GM19452 (cell line): ENCODE results near the gene QSOX2.

ENCODE experiments used
- ATAC-seq: cut with Tn5 transposase; IDR thresholded peaks from one replicate; pipeline ENCODE4 v1.9.1; 2021; ENCODE audit not compliant: unreplicated experiment

The QSOX2 gene

GRCh38 chr9:136193127-136193890 lies 52.3 kb downstream of the QSOX2 start:
- ATAC-seq: no peak

DNA sequence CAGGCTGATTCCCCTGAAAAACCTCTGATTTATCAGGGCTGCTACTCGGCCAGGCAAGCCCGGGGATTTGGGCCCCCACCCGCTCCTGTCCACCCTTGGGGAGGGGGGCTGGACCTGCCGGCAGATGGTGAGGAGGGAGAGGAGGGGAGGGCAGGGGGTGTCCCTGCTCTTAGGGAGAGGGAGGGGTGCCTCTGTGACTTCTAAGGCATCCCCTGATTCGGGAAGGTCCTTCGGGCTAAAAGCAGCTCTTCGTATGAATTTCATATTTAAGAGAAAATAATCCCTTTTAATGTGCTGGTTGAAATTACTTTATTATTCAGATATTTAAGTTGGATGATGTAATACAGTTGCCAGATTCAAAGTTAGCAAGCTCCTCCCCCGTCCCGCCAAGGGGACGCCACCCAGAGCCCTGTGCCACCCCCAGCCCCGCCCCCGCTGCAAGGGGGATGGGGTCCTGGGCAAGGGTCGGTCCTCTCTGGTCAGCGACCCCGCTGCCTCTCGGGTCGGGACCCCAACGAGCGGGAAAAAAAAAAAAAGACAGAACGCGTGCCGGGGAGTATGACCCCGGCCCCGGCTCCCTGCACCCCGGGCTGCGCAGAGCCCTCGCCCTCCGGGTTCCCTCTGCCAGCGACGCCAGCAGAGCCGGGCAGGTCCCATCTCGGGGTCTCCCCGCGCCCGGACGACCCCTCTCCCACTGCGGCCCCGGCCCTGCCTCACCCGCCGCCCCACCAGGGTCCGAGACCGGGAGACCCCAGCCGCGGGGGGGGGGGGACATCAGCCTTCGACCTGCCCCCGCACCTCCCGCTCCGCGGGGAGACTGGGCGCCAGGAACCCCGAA lies 53.1 kb downstream of the QSOX2 start:
- ATAC-seq: no peak

GRCh38 chr9:136191960-136192286 lies 53.7 kb downstream of the QSOX2 start:
- ATAC-seq: no peak

GRCh38 chr9:136191099-136191959 lies 54.3 kb downstream of the QSOX2 start:
- no peak for ATAC-seq

- ATAC-seq: no peak
These were observed 55.0 kb downstream of the QSOX2 start for GRCh38 chr9:136190656-136191055.

- ATAC-seq: no peak
These were observed 55.4 kb downstream of the QSOX2 start for GRCh38 chr9:136190237-136190601.

GRCh38 chr9:136189394-136190236 lies 56.0 kb downstream of the QSOX2 start:
- no peak for ATAC-seq

DNA sequence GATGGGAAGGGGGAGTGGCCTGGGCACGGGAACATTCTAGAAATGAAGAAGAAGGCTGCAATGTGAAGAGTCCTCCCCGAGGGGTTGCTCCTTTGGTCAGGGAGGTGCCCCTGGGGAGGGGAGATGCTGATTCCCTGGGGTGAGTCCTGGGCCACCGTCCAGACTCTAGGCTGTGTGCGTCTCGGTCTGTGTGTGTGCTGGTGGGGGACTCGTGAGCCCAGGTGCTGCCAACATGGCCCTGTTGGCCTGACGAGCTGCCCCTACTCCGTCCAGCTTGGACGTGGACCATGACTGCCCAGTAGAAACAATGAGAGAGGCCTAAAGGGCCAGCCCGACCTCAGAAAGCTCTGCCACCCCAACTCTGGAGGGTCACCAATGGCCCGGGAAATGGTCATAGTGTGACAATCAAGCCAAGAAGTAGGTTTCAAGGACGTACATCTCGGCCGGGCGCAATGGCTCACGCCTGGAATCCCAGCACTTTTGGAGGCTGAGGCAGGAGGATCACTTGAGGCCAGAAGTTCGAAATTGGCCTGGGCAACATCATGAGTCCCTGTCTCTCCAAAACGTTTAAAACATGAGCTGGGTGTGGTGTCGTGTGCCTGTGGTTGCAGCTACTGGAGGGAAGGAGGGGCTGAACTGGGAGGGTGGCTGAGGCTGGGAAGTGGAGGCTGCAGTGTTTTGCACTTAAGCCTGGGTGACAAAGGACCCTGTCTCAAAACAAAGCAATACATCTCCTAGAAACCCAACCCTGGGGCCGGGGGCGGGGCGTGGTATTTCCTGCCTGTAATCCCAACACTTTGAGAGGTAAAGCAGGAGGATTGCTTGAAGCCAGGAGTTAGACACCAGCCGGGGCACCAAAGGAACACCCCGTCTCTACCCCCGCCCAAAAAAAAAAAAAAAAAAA lies 57.7 kb downstream of the QSOX2 start:
- no peak for ATAC-seq

- ATAC-seq: no peak
These were observed 58.4 kb downstream of the QSOX2 start for GRCh38 chr9:136187197-136187596.

DNA sequence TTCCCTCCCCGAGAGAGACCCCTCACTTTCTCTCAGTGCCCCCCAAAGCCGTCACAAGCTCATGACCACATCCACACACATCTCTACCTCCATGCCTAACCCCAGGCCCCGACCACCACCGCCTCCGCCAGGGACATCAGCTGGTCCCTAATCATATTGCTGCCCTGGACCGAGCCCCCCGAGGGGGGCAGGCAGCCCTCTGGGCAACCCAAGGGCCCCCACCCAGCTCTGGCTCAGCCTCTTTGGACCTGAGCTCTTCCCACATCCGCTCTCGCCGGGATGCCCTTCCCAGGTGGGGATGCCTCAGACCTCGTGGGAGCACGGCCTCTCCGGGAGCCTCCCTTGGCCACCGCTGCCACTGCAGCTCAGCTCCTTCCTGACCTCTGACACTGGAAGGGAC lies 59.2 kb downstream of the QSOX2 start:
- no peak for ATAC-seq

DNA sequence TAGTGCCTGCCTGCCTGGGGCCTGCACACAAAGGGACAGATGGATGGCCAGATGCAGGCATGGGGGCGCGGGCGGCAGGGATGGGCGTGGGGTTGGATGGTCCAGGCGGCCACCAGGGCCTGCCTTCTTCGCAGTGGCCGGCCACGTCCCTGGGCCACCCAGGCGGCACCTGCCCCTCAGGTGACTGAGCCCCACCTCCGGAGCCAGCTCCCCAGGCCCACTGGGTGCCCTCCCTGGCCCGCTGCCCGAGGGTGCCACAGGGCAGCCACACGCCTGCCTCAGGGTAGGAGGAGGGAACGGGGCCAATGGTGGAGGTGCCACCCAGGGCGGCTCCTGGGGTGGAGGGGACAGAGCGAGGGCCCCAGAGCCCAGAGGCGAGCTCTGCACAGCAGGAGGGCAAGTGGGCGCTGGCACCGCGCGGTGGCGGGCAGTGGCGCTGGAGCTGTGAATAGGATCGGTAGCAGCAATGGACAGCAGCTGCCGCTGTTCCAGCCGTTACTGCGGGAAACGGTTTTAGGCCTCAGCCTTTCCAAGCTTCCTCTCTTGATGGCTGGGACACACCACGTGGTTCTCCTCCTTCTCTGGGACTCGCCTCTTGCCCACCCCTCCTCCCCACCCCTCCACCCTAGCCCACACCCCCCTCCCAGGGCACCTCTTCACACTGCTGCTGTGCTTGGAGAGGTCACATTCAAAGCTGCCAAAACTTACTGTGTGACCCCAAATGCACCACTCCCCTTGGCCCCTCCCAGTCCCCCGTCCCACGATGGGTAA lies 59.8 kb downstream of the QSOX2 start:
- ATAC-seq: no peak

- no peak for ATAC-seq
These were observed 60.5 kb downstream of the QSOX2 start for GRCh38 chr9:136185066-136185465.

GRCh38 chr9:136182850-136183422 lies 62.7 kb downstream of the QSOX2 start:
- ATAC-seq: no peak

DNA sequence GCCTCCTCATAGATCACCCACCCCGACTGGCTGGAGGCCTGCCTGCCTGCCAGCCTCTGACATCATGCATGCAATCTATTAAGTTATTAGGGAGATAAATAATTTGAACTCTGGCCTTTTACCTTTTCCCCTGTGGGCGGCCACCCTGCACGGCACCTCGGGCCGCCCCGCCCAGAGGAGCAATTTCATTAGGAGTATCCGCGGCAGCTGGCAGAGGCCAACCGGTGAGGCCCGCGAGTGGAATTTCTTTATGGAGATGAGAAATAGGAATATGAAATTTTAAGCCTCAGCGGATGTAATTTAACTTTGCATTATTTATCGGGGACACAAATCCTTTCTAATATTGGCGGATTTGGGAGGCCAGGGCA lies 63.2 kb downstream of the QSOX2 start:
- ATAC-seq: no peak

DNA sequence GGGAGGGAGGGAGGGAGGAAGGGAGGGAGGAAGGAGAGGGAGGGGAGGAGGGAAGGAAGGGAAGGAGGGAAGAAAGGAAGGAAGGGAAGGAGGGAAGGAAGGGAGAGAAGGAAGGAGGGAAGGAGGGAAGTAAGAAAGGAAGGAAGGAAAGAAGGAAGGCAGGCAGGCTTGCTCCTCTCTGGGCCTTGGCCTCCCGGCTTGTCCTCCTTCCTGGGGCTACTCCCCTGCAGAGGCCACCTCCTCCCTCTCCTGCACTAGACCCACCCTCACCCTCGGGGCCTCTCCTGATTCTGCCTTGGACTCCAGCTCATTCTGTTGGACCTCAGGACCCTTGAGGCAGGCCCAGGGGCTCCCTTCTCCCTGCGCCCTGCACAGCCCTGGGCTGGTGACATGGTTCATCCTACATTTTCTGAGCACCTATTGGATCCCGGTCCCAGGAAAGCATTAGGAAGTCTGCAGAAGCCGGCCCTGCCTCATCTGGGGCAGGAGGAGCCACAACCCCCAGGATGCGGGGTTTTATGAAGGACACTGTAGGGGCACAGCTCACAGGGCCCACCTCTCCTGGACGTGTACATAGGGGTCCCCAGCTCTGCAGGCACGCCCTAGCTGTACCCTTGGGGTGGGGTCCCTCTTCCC lies 63.7 kb downstream of the QSOX2 start:
- no peak for ATAC-seq

GRCh38 chr9:136180586-136180985 lies 65.0 kb downstream of the QSOX2 start:
- ATAC-seq: no peak

DNA sequence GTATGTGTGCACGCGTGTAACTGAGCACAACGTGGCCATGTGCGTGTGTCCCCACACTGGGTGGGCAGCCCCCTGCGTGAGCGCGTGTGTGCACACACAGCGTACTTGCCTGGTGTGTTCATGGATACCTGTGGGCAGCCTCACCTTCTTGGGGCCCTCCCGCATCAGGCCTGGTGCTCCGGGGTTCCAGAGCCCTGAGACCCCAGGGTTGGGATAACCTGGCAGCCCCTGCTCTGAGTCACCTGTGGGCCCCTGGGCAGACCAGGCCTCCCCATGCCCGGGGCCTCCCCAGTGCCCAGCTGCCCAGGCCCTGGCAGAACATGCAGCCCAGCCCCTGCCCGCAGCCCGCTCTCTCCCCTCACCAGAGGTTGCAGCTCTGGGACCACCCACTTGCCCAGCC lies 65.9 kb downstream of the QSOX2 start:
- no peak for ATAC-seq

DNA sequence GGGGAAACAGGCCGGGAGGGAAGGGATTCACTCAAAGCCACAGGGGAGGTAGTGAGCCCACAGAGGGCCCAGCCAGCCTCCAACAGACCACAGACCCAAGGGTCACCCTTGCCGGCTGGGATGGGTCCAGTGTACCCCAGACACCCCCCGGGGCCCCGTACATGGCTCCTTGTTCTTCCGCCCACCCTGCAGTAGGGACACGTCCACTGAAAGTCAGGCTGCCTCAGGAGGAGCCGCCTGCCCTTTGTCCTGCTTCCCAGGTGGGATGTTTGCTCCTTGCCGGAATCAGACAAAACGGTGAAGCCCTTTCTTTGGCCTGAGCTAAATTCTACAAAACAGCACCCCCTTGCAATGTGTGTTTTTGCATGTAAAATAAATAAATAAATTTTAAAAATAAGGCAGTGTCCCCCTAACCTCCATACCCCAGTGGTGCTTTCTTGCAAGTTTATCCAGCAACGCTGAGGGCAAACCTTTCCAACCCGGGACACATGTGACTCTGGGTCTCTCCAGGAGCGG lies 66.5 kb downstream of the QSOX2 start:
- ATAC-seq: no peak
